OCI-M1 (cell line): ENCODE data around the gene HNF1B.

Source experiments
- DNase-seq: peaks from one replicate; lab custom pipeline; 2025; lab: John Stamatoyannopoulos, UW

HNF1B gene

DNA sequence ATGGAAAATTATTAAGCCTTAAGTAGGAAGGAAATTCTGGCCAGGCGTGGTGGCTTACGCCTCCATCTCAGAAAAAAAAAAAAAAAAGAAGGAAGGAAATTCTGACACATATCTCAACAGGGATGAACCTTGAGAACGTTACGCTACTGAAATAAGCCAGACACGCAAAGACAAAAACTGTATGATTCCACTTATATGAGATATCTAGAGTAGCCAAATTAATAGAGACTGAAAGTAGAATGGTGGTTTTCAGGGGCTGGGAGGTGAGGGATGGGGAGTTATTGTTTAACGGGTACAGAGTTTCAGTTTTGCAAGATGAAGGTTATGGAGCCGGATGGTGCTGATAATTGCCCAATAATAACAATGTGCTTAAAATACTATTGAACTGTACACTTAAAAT, 16.2 kb upstream of the HNF1B start:
- no peak for DNase-seq

DNA sequence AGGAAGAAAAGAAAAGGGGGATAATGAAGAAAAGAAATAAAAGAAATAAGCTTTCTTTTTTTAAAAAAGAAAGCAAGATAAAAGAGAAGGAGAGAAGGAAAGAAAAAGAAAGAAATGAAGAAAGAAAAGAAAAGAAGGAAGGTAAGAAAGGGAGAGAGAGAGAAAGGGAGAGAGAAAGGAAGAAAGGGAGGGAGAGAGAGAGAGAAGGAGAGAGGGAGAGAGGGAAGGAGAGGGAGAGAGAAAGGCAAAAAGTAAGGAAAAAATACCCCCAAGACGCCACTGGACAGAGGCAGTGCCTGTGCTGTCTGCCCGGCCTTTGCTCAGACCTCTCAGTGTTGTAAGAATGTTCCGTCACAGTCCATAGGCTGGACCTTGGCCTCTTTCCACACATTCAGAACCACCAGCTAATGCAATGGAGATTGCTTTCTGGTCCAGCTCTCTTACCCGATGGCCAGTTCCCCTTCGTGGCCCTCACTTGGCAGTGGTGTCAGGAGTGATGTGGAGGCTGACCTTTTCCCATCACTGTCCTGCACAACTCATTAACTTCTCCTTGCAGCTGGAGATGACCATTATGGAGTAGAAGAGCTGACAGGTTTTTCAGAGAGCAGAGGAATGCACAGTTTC, 14.3 kb upstream of the HNF1B start:
- no peak for DNase-seq

DNA sequence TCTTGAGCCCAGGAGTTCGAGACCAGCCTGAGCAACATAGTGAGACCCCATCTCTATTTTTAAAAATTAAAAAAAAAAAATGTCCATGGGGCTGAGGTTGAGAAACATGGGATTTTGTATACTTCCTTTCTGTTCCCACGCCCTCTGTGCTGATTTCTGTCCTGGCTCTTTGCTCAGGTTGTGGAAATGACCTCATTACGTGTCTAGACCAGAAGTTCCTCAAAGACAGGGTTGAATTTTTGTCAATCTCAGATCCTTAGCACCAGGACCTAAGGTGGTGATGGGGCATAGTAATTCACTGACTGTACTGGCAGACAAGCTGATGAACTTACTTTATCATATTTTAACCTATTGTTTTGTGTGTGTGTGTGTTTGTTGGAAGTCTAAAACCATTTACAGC, 11.2 kb upstream of the HNF1B start:
- DNase-seq: no peak

DNA sequence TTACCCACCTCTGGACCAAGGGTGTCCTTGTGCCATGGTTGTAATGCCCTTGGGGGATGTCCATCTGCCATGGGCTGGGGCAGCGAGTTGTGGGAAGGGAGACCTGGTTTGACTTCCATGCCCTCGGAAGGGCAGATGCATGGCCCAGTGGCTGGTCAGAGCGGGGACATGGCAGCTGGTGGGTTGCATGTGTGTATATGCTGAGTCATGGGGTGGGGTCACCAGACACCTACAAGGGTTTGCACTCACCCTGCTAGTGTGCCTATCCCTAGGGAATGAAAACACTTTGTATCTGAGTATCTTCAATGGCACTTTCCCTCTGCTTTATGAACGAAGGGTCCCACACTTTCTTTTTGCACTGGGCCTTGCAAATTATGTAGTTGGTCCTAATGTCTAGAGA, 10.6 kb upstream of the HNF1B start:
- DNase-seq: no peak

DNA sequence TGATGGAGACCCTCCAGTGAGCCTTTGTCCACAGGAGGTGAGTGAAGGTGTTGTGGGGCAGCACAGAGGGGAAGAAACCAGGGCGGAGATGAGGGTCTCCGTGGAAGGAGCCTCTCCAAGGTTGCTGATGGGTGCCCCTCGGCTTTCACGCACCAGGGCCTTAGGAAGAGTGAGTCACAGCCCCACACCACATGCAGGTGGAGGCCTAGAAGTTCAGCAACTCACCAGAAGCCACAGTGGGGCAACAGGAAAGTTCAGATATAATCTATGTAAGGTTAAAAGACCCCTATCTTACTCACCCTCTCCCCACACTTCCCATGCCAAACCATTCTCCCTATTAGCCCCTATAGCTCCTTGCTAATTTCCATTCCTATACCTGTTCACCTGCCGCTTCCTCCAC, 9.5 kb upstream of the HNF1B start:
- DNase-seq: no peak

DNA sequence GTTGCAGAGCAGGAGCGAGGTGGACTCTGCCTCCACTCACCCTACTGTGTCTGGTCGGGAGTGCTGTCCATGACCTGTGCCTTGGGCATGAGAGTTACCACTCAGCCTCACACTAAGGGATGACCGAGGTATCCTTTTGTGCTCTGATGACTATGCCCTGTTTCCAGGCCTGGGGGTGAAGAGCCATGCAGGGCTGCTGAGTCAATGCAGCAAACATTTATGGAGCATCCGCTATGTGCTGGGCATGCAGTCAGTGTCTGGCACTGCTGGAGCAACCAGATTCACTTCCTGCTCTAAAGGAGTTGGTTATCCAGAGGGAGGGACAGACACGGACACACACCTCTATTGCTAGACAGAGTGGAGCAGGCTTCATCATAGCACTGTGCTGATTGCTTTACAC, 7.6 kb upstream of the HNF1B start:
- no peak for DNase-seq

DNA sequence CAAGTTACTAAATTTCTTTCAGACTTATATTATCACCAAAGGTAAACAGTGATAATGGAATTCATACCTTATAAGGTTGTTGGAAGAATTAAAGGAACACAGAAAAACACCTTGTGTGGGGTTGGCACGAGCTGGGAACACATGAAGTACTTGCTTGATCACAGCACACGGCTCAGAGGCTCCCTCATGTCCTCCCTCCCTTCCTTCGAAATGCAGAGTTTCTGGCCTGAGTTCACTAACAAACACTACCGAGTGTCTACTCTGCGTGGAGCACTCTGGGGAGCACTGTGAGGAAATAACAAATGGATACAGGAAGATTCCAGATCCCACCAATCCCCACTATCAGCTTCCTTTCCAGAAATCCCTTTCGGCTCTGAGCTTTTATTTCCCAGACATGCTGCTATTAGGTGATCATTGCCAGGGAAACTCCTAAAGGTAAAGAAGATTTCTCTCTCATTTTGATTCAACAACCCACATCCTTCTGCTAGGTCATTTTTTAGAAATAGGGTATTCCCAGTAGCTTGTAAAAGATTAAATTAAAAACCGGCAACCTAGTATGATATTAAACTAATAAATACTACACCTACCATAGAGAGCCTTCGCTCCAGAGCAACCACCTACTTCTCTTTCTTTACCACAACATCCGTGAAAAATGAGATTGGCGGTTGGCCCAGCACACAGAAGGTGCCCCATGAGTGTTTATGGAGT, 6.1 kb upstream of the HNF1B start:
- no peak for DNase-seq

DNA sequence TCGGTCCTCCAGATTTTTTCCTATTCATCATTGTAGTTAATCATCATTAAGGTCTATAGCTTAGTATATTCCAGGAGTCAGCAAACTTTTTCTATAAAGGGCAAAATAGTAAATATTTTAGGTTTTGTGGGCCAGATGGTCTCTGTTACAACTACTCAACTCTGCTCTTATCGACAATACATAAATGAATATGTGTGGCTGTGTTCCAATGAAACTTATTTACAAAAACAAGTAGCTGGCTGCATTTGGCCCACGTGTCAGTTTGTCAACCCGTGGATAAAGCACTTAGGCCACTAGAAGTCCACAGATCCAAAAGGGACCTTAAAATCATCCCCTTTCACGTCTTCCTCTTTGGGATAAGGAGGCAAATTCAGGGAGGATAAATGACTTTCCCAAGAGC, 5.4 kb upstream of the HNF1B start:
- DNase-seq: no peak

DNA sequence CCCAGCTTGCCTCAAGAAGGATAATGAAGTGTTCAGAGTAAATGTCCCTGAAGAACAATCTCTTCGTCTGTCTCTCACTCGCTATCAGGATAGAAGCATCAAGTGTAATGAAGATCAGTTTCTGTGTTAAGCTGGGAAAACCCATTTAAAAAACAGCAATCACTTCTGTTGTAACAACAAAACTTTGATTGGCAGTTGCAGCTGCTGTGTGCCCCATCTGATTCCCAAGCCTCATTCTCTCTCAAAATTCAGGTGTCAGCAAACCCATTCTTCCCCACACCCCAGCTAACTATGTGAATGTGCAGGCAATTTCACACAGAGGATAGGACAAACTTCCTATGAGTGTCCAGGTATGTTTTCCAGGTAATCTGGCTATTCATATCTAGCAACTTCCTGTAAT, 2.4 kb upstream of the HNF1B start:
- no peak for DNase-seq

DNA sequence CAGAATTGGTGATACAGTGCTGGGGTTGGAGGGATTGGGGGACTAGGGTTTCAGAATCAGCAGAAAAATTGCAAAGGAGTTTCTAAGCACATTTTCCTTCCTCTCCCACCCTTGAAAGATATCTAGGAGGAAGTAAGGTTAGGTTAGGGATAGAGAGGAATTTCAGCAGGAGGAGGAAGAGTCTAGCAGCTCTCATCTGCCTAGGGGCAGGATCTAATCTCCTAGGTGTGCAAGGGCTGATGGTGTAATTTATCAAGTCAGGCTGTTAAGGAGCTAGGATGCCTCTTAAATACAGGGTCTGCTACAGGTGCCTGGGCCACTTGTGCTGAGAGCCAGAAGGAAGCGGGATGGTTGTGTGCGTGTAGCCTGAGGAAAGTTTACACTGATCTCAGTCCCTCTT, 1.8 kb upstream of the HNF1B start:
- no peak for DNase-seq

DNA sequence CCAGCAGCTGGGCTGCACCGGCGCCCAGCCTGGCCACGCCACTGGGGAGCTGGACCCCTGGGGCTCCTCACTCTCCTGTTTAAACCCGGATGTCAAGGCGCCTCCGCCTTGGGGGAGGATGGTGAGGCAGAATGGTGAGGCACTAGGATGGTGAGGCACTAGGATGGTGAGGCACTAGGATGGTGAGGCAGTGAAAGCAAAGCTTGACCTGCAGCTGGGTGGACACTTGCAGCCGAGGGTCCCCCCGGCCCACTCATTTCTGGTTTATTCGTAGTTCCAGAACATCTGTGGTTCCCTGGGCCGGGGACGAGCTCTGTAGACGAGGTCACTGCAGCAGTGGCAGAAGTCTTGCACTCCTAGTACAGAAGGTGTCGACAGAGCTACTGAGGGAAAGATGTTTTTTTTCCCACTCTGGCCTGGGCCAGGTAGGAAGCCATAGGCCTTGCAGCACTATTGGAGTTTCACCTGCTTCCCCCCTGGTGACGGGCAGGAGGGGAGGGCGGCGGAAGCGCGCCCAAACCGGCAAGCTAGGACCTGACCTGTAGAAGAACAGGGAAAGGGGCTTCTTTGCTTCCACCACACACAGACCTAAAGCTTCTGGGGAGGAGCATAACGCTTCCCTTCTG, 1.1 kb upstream of the HNF1B start:
- no peak for DNase-seq

DNA sequence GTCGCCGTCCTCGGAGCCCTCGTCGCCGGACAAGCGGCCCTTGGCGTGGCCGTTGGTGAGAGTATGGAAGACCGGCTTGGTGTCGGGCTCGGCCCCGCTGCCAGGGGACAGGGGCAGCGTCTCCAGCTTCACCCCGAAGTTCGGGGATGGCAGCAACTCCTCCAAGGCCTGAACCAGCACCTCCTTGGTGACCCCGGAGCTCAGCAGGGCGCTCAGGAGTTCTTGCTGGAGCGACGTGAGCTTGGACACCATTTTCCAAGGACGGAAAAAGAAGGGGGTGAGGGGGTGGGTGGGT, 279 bp downstream of the HNF1B start:
- DNase-seq: no peak

DNA sequence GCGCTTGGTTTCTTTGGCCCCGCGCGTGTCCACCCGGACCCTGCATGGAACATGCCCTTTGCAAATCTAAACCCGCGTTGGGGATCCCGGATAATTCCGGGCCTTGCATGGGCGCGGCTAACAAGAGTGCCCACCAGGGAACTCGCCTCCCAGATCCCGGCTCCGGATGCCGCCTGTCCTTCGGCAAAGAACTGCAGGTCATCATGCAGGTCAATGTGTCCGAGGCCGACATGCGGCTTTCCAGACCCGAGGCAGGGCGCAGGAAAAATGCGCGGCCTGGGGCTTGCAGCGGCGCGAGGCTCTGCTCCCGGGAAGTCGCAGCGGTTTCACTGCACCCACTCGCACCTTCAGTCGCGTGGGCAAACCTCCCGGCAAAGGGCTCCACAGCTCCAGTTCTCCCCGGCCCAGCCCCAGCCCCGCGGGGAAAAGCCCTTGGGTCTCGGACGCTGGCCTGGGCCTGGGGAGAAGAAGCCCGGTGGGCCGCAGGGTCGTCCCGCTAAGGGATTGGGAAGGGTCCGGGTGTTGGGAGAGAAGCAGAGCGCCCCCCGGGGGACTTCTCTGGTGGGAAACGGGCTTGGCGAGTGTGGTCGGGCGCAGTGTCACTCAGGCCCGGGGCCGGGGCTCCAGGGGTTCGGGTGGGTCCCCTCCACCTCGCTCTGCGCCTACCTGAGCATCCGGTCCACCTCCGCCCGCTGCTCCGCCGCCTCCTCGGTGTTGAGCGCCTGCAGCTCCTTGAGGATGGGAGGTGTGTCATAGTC, 805 bp downstream of the HNF1B start:
- DNase-seq: no peak

DNA sequence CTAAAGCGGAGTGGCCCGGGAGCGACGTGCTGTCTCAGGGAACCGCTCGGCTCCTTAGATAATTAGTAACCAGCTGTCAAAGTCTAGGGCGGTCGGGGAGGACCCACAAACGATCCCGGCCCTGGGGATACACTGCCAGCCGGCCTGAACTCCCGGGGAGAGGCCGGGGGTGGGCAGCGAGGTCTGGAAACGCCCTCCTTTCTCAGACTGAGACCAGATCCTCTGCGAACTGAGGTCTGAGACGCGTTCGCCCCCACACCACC, 1.3 kb downstream of the HNF1B start:
- no peak for DNase-seq

DNA sequence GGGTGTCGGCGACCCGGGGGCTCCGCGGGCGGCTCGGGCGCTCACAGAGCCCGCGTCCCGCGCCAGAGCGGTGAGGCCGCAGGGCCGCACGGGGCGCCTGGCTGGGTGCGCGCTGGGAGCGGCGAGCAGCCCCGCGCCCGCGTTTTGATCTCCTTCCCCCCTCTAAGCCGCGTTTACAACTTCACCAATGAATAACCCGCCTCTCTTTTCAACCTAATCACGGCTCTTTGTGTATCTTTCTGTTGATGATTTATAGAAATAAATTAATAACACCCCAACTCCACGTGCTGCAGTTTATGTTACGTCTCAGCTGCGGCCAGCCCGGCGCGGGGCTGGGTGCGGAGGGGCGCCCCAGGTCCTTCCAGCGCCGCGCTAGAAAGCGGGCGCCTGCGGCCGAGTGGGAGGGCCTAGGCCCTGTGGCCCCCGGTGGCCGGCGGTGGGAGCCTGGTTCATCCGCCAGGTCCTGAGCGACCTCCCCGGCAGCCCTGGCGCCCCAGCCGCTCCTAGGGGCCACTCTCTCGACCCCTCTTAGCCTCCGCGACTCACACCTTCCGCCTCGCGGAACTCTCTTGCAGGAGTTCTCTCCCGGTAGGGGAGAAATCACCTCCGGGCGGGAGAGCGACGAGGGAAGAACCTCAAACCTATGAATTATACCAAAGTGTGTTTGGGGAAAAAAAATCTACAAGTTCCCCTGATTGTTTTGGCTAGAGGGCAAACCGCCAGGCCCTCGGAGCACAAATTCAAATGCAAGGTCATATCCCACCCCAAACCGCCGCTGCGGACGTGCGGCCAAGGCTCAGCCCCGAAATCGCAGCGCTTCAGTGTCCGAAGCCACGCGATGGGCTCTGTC, 1.9 kb downstream of the HNF1B start:
- no peak for DNase-seq

DNA sequence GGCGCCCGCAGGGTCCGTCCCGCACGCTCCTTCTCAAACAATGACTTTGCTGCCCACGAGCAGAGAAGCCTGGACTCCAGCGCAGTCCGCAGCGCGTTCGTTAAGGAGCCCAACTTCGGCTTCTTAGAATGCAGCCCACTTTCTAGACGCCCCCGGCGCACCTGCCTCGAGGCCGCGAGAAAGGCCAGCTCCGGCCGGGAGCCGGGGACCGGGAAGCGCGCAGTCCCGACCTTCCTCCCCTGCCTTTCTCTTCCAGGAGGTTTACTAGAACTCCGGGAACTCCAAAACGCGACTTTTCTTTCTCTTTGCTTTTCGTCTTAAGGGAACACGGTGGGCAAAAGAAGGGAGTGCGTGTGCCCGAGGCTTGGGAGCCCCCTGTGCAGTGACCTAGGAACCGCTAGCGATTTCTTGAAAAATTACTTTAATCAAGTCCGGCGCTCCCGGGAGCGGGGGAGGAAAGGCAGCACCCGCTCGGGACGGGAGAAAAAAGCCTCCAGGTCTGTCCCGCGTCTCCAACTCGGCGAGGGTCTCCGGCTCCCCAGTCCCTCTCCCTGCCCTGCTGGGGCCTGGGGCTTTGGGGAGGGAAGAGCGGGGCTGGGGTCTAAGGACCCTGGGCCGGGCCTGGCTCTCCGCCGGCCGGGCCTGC, 2.6 kb downstream of the HNF1B start:
- DNase-seq: no peak

DNA sequence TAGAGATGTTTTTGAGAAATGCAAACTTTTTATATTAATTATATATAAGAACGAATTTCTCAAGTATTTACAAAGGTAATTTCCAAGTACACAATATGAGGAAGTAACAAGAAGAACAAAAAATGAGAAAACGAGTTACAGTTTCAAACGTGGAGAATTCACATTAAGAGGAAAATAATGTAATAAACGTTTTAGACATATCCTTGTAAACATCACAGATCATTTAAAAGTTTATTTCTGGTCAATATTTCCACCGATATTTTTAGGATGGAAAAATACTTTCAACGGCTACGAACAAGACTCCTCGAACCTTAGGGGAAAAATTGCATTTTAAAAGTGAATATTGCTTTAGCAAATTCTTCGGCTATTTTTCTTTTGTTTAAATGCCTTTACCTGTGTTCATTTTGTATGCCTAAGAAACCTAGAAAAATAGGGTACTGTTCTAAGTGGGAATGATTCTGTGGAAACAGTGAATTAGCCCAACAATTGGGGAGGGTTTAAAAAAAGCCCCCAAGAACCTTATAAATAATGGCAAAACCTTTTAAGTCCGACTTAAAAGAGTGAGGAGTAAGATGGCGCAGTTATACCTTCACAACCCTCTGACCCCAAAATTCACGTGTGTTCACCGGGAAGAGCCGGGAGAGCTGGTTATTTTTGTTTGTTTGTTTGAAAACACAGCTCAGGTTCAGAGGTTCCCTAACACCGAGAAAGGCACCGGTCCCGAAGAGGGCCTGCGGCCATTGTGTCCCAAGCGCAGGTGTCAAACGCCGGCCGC, 3.3 kb downstream of the HNF1B start:
- no peak for DNase-seq

DNA sequence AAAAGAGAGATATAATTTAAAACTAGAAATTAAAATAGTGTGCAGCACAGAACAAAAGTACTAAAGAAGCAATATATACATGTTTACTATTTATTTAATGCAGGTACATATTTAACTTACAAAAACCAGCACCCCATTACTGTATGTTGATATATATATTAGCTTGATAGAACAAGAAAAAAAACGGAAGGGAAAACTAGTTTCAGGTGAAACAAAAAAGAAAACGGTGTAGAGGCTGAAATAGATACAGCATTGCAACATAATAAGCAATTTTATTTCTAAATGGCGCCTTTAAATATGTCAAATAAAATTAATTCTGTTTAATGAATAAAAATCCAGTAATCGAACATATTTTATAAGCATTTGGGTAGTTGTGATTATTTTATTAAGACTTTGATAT, 3.9 kb downstream of the HNF1B start:
- DNase-seq: no peak

DNA sequence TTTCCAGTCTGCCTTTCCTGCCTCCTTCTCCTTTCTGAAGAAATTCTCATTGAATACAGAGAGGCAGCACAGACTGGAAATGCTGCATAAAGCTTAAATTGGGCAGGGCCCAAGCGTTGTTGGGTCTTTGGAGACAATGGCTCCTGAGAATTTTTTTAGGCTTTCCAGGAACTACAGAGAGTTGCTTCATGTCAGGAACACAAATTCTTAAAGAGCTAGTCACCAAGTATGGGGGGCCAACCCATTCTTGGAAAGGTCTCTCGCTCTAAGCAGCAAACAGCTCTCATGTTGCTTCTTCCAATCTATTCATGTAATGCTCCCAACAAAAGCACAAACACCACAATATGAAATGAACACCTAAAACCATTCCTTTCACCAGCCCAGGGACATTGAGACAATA, 6.9 kb downstream of the HNF1B start:
- peak; percentile 48 for DNase-seq

DNA sequence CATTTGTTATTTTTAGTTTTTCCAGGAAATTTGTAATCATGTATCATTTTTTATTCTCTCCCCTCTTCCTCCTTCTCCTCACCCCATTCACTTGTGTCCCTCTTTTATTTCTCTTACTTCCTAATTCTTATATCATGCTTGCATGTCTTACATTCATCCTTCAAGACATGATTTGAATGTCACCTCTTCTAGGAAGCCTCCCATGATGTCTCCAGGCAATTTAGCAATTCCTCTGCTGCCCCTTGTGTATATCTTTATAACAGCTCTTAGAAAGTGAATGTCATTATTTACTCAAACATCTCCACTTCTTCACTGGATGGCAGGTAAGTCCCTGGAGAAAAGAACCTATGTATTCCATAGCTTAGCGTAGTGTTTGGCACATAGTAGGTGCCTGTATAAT, 7.8 kb downstream of the HNF1B start:
- peak; percentile 14 for DNase-seq

DNA sequence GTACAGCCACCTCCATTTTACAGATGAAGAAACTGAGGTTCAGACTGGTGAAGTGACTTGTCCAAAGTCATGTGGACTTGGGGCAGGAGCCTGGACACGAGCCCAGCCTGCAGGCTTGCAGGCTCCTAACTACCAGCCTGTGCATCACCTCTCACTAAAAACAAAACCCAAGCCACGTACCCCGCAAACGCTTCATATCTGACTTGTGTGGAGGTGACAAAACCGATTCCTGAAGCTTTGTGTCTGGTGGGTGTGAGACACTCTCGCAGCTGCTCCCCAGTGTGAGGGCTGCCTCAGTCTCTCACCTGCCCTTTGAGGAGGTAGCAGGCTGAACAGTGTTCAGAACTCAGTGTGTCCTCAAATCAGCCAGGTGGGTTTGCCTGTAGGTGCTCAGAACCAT, 8.4 kb downstream of the HNF1B start:
- DNase-seq: no peak
